Measurements from ENCODE around the gene CMTM8.
A peak's percentile ranks its signal among the peaks of the same experiment; 100 is the strongest.

Gene CMTM8

DNA sequence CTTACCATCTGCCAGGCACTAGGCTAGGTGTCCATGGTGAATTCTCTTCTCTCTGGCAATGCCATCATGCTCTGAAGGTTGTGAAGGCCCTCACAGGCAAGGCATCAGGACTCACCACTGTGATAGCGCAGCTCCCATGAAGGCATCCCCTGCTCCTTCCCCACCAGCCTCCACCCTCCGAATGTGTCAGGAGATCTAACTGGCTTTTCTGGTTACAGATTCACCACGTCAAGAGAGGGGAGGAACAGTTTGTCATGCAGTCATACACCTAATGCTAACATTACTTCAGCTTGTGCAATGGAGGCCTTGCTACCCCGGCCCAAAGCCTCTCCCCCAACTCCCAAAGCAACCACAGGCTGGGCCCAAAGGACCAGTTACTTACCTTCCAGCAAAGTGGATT lies 8.9 kb upstream of the CMTM8 start:
- DNase-seq (no peak), ATAC-seq (no peak)

DNA sequence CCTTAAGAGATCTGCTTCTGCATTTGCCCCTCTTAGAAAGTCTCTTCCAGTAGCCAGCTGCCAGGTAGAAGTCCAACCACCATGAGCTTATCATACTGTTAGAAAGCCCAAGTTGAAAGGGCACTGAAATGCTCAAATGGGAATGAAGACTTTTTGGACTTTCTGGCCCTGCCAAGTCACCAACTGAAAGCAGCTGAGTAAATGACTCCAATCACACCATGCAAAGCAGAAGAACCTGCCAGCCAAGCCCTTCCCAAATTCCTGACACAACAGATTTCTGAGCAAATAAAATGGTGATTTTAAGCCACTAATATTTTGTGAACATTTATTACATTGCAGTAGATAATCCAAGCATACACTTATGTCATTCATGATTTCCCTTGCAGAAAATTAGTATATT lies 2.1 kb upstream of the CMTM8 start:
- ATAC-seq (no peak), DNase-seq (no peak)

DNA sequence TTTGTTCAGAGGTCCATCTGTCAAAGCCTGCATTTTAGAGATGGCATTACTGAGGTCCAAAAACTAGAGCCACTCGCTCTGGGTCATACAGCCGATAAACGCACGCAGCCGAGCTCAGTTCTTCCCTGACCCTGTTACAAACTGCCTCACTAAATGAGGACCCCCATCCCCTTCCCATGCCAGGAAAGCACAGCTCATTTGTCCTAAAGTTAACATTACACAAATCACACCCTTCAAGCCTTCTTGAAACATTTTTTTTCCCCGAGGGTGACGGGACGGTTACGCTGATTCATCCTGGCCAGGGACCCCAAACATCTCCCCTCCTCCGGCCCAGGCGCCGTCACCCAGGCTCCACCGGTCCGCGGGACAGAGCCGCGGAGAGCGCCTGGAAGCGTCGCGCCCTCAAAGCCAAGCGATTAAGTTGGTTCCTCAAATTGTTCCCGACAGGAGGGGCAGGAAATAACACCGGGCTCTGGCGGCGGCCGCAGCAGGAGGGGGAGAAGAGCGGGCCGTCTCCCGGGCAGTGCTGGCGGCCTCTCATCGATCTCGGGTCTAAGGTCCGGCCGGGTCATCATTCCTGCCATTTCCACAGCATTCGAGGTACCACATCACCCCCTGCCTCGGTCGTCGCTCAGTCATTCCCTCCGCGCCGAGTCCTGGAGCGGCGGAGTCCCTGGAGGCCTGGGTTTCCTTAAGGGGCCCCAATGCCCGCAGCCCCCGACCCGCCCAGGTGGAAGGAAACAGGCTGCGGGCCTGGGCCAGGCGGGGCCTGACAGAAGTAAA lies 619 bp upstream of the CMTM8 start:
- DNase-seq (no peak), ATAC-seq (no peak)

DNA sequence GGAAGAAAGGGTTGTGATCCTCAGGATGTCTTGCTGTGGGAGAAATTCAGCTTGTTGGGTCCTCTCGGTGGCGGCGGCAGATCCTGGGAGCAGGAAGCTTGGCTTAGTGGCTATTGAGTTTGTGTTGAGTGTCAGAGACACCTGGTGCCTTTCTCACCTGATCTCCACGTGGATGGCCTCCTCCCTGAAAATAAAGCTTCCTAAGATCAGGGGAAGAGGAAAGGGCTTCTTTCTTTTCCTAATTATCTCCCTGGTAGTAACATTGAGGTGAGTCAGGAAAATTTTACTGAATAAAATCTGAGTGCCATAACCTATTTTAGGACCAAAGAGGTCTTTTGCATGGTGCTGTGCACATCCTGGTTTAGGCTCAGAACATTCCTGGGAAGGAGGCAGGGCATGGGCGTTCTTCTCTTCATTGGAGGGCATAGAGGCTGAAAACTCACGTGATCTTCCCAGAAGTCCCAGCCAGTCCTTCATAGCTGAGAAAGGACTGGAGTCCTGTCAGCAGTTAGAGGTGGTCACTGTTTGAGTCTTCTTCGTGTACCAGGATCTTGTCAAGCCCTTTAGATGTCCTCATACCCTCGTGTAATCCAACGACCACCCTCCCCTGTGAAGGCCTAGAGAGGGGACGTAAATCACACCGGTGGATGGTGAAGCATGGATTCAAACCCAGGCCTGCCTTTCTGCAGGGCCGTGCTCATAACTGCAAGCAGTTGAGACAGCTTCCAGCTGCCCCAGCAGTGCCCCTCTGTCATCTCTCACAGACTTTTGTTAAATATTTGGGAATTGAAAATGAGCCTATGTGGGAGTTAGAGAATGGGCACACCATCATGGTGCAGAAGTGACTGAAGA lies 1.1 kb downstream of the CMTM8 start:
- no peak for ATAC-seq
- no peak for DNase-seq

DNA sequence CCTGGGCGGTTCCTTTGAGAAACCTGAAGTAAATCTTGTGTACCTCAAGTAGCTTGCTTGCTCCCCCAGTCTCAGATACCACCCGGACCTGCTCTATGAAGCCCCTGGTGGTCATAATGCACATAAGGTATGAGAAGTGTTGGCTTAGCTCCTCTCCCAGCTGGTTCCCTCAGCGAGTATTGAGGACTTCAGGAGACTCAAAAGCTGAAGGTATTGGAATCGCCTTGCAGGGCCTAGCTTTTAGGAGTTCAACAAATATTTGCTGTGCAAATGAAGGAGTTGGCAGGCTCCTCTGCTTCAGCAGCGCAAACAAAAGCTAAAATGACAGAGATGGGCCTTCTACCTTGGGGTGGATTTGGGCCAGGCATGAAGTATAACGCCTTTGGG lies 1.7 kb downstream of the CMTM8 start:
- DNase-seq (peak; percentile 43), ATAC-seq (peak; percentile 63)

DNA sequence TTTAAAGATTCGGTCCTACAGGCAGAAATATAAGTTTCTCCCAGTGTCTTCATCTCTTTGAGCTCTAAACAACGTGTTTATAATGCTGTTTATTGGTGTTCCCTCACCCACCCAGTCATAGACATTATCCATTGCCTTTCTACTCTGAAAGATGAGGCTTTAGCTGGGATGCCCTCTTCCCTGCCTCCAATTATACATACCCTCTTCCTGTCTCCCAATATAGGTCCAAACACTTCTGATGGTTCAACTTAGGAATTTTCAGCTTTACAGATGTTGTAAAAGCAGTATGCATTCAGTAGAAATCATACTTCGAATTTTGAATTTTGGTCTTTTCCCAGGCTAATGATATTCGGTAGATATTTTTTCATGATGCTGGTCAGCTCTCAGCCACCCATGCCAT lies 2.6 kb downstream of the CMTM8 start:
- DNase-seq (no peak), ATAC-seq (no peak)

DNA sequence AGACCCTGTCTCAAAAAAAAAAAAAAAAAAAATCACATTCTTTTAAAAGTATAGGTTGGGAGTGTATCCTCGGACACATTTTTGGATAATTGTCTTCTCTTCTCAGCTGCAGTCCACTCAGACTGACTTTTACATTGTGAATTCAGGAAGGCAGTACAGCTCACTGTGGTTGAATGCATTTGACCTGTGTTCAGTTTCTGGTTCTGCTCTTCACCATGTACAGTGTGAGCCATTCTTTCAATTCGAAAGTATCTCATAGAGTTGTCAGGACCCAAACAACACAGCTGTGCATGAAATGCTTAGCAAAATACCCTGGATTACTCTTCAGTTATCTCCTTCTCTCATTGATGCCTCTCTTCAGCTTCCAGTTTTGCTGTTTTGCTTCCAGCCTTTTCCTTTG lies 5.0 kb downstream of the CMTM8 start:
- no peak for ATAC-seq
- DNase-seq = no peak

DNA sequence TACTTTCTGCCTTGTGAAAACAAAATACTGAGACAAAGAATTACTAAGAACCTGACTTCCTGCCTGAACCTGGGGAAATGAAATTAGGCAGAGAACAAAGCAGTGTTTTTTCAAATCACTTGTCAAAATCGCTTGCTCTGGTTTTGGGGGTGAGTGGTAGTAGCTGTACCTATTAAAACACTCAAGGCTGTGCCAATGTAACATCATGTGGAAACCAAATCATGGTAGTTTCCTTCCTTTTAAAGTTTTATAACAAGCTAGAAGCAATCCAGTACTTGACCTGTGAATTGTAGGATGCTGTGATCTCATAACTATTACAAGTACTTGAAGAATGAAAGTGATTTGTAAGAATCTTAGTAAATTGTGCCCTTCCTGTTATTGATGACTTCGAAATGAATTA lies 6.7 kb downstream of the CMTM8 start:
- no peak for DNase-seq
- ATAC-seq = no peak

DNA sequence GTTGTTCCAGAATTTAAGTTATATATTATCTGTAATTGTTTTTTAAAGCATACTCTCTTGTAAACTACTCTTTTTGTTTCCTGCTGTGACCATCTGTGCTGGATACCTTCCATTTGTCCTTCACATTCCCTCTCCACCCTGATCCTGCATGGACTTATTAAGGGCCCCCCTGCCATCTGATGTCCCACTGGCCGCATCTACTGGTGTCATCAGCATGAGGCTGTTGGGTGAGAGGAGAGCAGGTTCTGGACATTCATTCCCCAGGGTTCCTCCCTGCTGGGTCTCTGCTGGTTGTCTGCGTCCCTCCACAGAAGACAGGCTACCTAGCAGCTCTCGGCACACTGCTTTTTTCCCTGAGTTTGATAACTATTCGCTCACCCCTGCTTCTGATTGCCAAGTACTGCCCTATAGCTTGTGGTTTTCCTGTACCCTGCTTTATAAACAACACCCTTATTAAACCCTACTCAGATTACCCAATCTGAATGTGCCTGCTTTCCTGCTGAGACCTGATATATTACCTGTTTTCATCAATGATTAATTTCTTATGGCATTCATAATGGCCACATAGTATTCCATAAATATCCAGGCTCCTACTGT lies 7.7 kb downstream of the CMTM8 start:
- DNase-seq (no peak), ATAC-seq (no peak)

DNA sequence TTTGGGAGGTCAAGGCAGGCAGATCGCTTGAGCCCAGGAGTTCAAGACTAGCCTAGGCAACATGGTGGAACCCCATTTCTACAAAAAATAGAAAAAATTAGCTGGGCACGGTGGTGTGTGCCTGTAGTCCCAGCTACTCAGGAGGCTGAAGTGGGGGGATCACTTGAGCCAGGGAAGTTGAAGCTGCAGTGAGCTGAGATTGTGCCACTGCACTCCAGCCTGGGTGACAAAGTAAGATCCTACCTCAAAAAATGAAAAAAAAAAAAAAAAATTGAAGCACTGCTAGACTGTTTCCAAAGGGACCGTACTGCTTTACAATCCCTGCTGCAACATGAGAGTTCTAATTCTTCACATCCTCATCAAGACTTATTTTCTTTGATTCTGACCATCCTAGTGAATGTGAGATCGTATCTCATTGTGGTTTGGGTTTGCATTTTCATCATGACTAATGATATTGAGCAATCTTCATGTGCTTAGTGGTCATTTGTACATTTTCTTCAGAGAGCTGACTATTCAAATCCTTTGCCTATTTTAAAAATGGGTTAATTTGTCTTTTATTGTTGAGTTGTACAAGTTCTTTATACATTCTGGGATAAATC lies 10.8 kb downstream of the CMTM8 start:
- DNase-seq (no peak), ATAC-seq (peak; percentile 71)

DNA sequence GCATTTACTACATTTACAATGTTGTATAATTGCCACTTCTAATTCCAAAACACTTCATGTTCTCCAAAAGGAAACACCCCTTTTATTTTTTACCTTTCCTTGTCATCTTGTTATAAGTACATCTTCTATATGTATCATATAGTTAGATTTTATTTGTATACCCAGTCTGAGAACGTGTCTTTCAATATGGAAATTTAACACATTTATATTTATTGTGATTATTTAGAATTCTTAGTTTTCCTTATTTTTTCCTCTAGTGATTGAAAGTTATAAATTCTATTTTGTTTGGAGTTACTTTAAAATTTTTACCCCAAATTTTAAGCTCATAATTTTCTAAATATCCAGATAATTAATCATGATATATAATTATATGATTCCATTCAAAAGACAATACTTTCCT lies 15.8 kb downstream of the CMTM8 start:
- ATAC-seq (no peak), DNase-seq (no peak)

DNA sequence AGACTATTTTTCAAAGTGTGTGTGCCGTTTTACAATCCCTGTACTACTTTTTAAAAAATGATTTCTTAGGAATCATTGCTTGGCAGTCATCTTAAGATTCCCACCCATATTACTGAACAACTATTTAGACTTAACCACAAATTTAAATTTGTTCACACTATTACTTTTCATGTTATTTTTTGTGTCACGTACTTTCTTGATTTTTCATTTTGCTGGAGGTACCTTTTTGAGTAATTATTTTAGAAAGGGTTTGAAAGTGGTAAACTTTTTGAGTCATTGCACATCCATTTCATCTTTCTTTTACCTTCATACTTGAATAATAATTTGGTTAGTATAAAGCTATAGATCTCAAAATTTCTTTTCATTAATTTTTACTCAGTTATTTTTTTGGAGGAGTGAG lies 16.9 kb downstream of the CMTM8 start:
- DNase-seq (no peak), ATAC-seq (no peak)

DNA sequence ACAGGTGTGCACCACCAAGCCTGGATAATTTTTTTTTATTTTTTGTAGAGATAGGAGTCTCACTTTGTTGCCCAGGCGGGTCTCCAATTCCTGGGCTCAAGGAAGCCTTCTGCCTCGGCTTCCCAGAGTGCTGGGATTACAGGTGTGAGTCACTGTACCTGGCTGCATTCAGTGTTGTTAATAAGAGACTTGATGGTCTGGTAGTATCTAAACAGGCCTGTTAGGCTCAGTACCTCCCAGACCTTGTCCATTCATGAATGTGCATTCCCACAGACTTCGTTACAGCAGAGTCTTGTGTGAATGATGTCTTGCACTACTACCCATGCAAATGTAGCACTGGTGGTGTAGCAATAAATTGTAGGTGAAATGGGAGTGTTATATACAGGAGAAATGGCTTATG lies 17.7 kb downstream of the CMTM8 start:
- no peak for DNase-seq
- ATAC-seq = no peak

DNA sequence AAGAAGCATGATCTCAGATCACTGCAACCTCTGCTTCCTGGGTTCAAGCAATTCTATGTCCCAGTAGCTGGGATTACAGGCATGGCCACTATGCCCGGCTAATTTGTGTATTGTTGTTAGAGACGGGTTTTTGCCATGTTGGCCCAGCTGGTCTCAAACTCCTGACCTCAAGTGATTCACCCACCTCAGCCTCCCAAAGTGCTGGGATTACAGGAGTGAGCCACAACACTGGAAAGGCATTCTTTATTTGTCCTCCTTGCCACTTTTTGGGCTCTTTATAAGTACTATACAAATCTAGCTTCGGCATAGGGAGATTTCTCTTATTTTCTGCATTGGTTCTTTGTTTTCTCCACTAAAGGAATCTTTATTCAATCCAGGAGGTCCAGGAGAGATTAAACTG lies 18.6 kb downstream of the CMTM8 start:
- DNase-seq (no peak), ATAC-seq (no peak)

DNA sequence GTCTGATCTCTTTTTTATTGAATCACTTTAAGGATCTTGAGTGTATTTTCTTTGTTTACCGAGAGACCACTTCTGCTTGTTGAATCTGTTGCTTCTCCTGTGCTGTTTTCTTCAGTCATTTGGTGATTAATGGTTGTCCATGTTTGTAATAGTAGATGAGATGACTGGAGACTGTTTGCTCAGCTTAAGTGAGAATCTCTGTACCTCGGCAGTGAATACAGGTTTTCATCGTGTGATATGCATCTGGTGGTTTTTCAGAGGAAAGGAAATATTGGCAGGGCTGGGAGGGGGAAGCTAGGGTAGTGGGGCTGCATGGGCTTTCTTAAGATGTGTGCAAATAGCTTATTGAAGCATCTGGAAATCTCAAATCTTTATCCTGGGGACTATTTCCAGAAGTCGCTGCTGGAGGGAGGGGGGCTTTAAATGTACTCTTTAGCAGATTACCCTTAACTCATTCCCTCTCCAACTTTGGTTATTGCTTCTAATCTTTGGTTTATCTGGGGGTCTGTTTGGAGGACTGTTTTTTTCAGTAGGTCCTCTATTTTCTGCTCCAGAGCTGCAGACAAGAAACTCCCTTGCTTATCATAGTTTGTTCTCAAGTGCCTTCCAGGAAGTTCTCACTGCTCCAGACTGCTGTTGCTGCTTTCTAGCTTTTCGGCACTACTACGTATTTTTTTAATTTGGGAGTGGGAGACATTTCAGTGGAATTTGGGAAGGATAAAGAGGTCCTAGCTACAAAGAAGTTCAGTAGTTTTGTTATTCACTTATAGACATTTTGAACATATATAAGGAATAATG lies 19.4 kb downstream of the CMTM8 start:
- no peak for DNase-seq
- no peak for ATAC-seq

DNA sequence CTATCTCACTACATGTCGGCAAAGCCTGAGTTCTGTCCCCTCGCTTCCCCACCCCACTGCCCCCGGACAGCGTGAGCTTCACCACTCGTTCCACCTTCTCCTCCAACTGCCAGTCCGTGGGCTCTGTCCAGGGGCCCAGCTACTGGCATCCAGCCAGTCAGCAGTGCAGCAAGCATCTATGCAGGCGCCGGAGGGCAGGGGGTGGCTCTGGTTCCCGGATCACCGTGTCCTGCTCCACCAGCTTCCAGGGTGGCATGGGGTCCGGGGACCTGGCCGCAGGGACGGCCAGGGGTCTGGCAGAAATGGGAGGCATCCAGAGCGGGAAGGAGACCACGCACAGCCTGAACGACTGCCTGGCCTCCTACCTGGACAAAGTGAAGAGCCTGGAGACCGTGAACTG lies 20.4 kb downstream of the CMTM8 start:
- DNase-seq = no peak
- ATAC-seq = no peak

DNA sequence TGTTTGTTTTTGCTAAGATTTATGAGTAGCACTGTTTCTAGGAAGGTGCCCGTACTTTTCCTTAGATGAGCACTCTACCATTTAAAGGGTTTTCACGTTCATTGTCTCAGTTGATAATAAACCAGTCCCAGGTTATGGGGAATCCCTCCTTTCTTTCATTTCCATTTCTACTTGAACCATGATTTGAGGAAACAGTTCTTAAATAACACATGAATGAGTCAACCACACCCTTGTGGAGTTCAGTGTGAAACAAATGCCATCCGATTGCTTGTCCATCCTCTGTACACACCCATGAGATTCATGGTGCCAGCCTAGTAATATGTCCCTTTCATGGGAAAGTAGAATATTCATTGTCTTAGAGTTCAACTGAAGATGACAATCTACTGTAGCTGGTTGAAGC lies 23.1 kb downstream of the CMTM8 start:
- DNase-seq (no peak), ATAC-seq (no peak)

DNA sequence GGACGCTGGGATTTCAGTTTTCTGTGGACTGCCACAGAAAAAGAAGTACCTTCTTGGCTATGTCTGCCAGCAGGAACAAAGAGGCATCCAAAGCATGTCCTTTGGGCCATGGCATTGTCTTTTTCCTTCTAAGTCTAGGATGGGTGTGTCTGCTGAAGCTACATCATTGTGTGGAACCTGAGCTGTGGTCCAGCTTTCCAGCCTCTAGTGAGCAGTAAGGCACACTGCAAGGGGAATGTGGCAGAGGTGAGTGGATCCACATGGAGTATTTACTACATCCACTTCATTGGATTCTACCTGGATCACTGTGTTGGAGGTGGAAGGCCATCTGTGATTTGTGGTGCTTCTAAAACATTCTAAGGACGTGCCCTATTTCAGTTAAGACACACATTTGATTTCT lies 23.7 kb downstream of the CMTM8 start:
- DNase-seq (no peak), ATAC-seq (no peak)

DNA sequence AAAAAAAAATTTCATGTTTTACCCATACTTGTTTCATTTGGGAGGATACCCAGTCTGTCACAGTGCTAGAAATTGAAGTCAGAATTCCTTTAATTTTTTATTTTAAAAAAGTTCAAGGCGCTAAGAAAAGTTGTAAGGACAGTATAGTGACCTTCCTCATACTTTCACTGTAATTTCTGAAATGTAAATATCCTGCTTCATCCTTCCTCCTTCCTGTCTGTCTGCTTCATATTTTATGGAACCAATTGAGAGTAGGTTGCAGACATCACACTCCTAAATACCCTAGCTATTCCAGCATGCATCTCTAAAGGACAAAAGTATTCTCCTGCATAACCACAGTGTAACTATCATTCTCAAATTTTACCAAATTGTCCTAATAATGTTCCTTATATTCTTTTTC lies 35.8 kb downstream of the CMTM8 start:
- ATAC-seq (no peak), DNase-seq (no peak)

DNA sequence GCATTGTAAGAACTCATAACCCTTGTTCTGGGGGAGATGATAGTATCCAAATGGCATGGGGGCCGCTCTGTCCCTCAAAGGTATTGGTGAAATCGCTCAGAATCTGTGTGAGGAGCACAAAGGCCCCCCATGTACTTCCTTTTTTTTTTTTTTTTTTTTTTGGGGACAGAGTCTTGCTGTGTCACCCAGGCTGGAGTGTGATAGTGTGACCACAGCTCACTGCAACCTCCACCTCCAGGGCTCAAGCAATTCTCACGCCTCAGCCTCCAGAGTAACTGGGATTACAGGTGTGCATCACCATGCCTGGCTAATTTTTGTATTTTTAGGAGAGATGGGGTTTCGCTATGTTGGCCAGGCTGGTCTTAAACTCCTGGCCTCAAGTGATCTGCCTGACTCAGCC lies 37.0 kb downstream of the CMTM8 start:
- ATAC-seq (no peak), DNase-seq (no peak)

DNA sequence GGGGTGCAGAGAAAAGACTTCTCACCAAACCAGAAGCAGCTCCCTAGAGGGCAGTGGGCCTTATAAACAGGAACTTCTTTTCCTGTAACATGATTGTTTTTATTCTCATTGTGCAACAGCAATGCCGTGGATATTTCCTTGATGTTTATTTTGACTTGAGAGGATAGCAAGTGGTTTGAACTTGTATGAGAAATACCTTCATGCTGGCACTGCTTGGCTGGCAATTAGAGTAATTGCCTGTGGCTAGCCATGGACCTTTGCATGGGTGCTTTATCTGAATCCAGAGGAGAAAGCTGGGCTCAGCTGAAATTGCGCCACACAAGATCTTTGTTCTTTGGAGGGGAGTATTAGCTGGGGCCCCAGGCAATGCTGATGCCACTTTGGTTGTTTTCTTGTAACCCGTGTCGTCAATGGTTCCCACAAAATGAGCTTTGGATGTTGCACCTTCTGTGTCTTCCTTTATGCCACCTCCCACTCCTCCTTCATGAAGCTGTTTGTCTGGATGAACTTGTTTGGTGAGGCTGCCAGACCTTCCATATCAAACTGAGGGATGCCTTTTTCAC lies 37.9 kb downstream of the CMTM8 start:
- ATAC-seq (no peak), DNase-seq (no peak)

DNA sequence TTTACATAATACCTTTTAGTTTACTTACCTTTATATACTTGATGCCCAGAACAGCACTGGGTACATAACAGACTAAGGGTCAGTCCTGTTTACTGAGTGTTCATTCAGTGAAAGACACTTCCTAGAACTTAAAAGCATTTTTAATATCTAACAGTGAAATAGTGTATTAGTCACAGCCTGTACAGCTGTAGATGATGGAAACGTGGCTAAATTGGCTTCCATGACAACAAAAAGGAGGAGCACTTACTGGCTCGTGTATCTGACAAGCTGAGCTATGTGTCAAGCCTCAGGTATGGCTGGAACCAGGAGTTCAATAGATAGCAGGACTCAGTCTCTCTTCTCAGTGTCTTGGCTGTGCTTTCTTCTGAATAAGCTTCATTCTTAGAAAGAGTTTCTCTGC lies 40.2 kb downstream of the CMTM8 start:
- ATAC-seq (peak; percentile 28), DNase-seq (no peak)
